ENCODE results near the gene WDR20. TPM values are rescaled to one million over a fixed set of nuclear protein-coding genes. Genes with fewer than 3 reads are reported as not detected.

Gene WDR20
- total and polyA plus RNA-seq, 2 of the 8 experiments (the other 6 are each of a cell fraction or from before 2014, with no cell fraction given) = 11.2 to 26.7 TPM

DNA sequence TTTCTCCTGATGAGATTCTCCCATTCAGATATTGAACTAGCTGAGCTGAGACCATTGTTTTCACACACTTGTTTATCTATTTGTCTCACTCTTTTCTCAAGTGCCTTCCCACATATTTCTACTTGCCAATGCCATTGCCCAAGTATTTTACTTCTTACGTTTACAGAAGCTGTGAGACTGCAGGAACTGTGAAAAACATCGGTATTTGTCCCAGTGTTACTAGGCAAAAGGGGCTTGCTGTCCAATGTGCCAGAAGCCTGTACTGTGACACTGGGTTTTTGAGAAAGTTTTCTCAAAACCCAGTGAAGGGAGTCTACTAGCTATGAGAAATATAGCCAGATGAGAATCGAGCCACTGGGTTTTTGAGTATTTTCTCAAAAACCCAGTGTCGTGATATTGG lies 37.5 kb downstream of the WDR20 start:
- no peak overlapping the region for H2BK20ac ChIP-seq (ENCODE audit: low read length)
- no peak overlapping the region for H2AK5ac ChIP-seq (ENCODE audit: low read depth, low read length)
- no peaks in the 10 kb centered on the region for H3K27me3 ChIP-seq (replicated peaks in 1 of 4; ENCODE audit: control insufficient read depth in 3 of 4, extremely low read depth in 1 of 4, insufficient read depth in 3 of 4, low read length in 3 of 4)
- H3K23ac ChIP-seq (ENCODE audit: insufficient read length) = no peak overlapping the region
- no peaks in the 10 kb centered on the region; the same call in none of the 2 replicates for H3K79me1 ChIP-seq (ENCODE audit: low read depth, low read length)
- no peak for TF ChIP-seq SIRT6 (IDR thresholded peaks at IDR 0.05; ENCODE audit: low read length)
- TF ChIP-seq MAFK (IDR thresholded peaks at IDR 0.05; ENCODE audit: low read depth, low read length) = no peak
- no peak for TF ChIP-seq SP4 (IDR thresholded peaks at IDR 0.05; ENCODE audit: low read length)
- TF ChIP-seq ZNF274 (IDR thresholded peaks at IDR 0.05; ENCODE audit: borderline replicate concordance, extremely low read depth, low read length) = no peak
- no peak for TF ChIP-seq CHD1 (IDR thresholded peaks at IDR 0.05; ENCODE audit: low read depth, low read length)
- no peak for TF ChIP-seq HDAC2 (IDR thresholded peaks at IDR 0.05; ENCODE audit: borderline replicate concordance in 1 of 2, low read depth in 2 of 2, low read length in 2 of 2)
- no peak for TF ChIP-seq POLR2AphosphoS5 (IDR thresholded peaks at IDR 0.05; ENCODE audit: low read depth, low read length)
- TF ChIP-seq JUND (IDR thresholded peaks at IDR 0.05; ENCODE audit: low read length) = no peak
- no peak for TF ChIP-seq CBX8 (IDR thresholded peaks at IDR 0.05; ENCODE audit: borderline replicate concordance, low read depth, low read length)
- TF ChIP-seq KDM4A (IDR thresholded peaks at IDR 0.05; ENCODE audit: low read depth, low read length, severe bottlenecking) = no peak
- TF ChIP-seq CREB1 (IDR thresholded peaks at IDR 0.05) = no peak
- no peak for TF ChIP-seq SP1 (IDR thresholded peaks at IDR 0.05; ENCODE audit: low read depth, low read length)
- no peak overlapping the region for H2AFZ ChIP-seq (ENCODE audit: low read length)
- WGBS, 2 experiments (ENCODE audit: extremely low coverage in 1 of 2, insufficient coverage in 1 of 2, insufficient read length in 1 of 2, insufficient replicate concordance in 2 of 2, low coverage in 1 of 2, low lambda C conversion rate in 2 of 2, missing lambda C conversion rate in 1 of 2) = 86% methylated on average over 4 of the region's 4 CpGs; no CpG with 5 or more reads in 1 of the 2 experiments
- no peak overlapping the region for H3K9ac ChIP-seq (replicated peaks in 1 of 4; ENCODE audit: extremely low read depth in 1 of 4, low read depth in 3 of 4, low read length in 3 of 4)
- H2BK12ac ChIP-seq (ENCODE audit: low read depth, low read length) = no peak overlapping the region
- CTCF ChIA-PET (ENCODE audit: partially characterized antibody) = interaction anchor here (0.7 to 1.1 kb wide), 3 partner anchors 20 to 38 kb away, joined by 3 read pairs; partner anchors contain the start of gene WDR20
- H3K4me2 ChIP-seq (ENCODE audit: insufficient read depth in 1 of 2, low read depth in 2 of 2, low read length in 2 of 2) = no peak overlapping the region
- H3K23me2 ChIP-seq (ENCODE audit: low read depth, low read length) = no peaks in the 10 kb centered on the region
- peaks cover 0 to 4% of the 10 kb centered on the region in 2 experiments for H4K20me1 ChIP-seq (replicated peaks in 1 of 2; ENCODE audit: control insufficient read depth in 1 of 2, insufficient read depth in 2 of 2, low read length in 2 of 2)
- POLR2A ChIA-PET (ENCODE audit: partially characterized antibody) = interaction anchor here (0.9 kb wide), 1 partner anchor 86 kb away, joined by 3 read pairs; no protein-coding TSS in a partner anchor
- no peaks in the 10 kb centered on the region; a peak in 1 of 8 replicates for H3K36me3 ChIP-seq (ENCODE audit: control insufficient read depth in 2 of 4, insufficient read depth in 4 of 4, low read length in 3 of 4)
- no peak overlapping the region for H2BK120ac ChIP-seq (replicated peaks; ENCODE audit: low read depth, low read length)
- H3K79me2 ChIP-seq (ENCODE audit: control insufficient read depth in 1 of 2, insufficient read depth in 2 of 2, low read length in 2 of 2) = peaks cover 0 to 58% of the 10 kb centered on the region in 2 experiments; a peak in 3 of 4 replicates
- peaks cover 0 to 9% (median 0%) of the 10 kb centered on the region in 4 experiments; a peak in 1 of 7 replicates for H3K4me1 ChIP-seq (replicated peaks in 1 of 4; ENCODE audit: control insufficient read depth in 3 of 4, insufficient read depth in 4 of 4, low read length in 3 of 4)
- no peak for FAIRE-seq
- H4K91ac ChIP-seq (replicated peaks; ENCODE audit: insufficient read length, low read length) = no peak overlapping the region
- H3K4me3 ChIP-seq (ENCODE audit: extremely low read depth in 1 of 4, insufficient read depth in 2 of 4, low read depth in 3 of 4, low read length in 4 of 4) = no peak overlapping the region
- DNase-seq (ENCODE audit: low read depth in 1 of 2, low spot score in 2 of 2) = no peak
- no peak overlapping the region for H2BK15ac ChIP-seq (ENCODE audit: low read length)
- no peak overlapping the region for H4K8ac ChIP-seq (ENCODE audit: extremely low read depth, insufficient read depth, low read length)
- H3K27ac ChIP-seq (ENCODE audit: low read depth, low read length) = no peak overlapping the region
- H4K5ac ChIP-seq (ENCODE audit: insufficient read length, low read depth, low read length) = no peak overlapping the region
- no peak overlapping the region for H3K56ac ChIP-seq (replicated peaks; ENCODE audit: insufficient read length, low read depth, low read length)
- H2BK5ac ChIP-seq (ENCODE audit: low read depth, low read length) = no peak overlapping the region
- H3K18ac ChIP-seq (ENCODE audit: extremely low read depth, low read length) = no peak overlapping the region
- H3K14ac ChIP-seq (ENCODE audit: insufficient read length) = no peak overlapping the region
- no peak overlapping the region for H3K4ac ChIP-seq (replicated peaks; ENCODE audit: insufficient read length, low read depth, low read length)
- peaks cover 0 to 4% of the 10 kb centered on the region in 2 experiments; a peak in 1 of 4 replicates for H3K9me3 ChIP-seq (ENCODE audit: insufficient read depth in 2 of 2, low read depth in 1 of 2, low read length in 1 of 2)
